H1 (cell line): ENCODE results near the gene RABEPK. TPM values are rescaled to one million over a fixed set of nuclear protein-coding genes. Genes with fewer than 3 reads are reported as not detected.

Source experiments
- ASH2L ChIP-seq: fragments of 200-600, 300-600 bp; sonication (generic); IDR thresholded peaks from one replicate; pipeline ENCODE4 v1.7.1; 2017; ENCODE audit warnings: low read length
- CBX8 ChIP-seq: fragments of 300-800, 300-1000 bp; sonication (generic); IDR thresholded peaks from 2 replicates; pipeline ENCODE4 v1.7.1; 2016; ENCODE audit warnings: low read depth, low read length, borderline replicate concordance
- CREB1 ChIP-seq: IDR thresholded peaks from 2 replicates; pipeline ENCODE4 v1.6.1; 2012; ENCODE audit warnings: inconsistent platforms
- CTBP2 ChIP-seq: IDR thresholded peaks from 2 replicates; pipeline ENCODE4 v1.7.0; 2011; ENCODE audit warnings: borderline replicate concordance, mild to moderate bottlenecking, moderate library complexity, mixed read lengths, low read length; ENCODE audit not compliant: insufficient read depth, insufficient read length
- EZH2 ChIP-seq: fragments of 200-600 bp; sonication (generic); IDR thresholded peaks from 2 replicates; pipeline ENCODE4 v1.7.1; 2012; ENCODE audit warnings: low read depth, mild to moderate bottlenecking, moderate library complexity, low read length, inconsistent platforms; ENCODE audit not compliant: severe bottlenecking
- JUN ChIP-seq: IDR thresholded peaks from 2 replicates; pipeline ENCODE4 v1.6.1; 2011; ENCODE audit warnings: low read depth, mild to moderate bottlenecking, improper control_type of control experiment, low read length
- JUND ChIP-seq: IDR thresholded peaks from 2 replicates; pipeline ENCODE4 v1.6.1; 2011; ENCODE audit warnings: mild to moderate bottlenecking, improper control_type of control experiment, low read length
- PHF8 ChIP-seq: fragments of 200-600 bp; sonication (generic); conservative IDR thresholded peaks from 2 replicates; pipeline ENCODE4 v1.7.1; 2012; ENCODE audit warnings: low read depth, mild to moderate bottlenecking, inconsistent platforms, low read length, moderate library complexity
- RBBP5 ChIP-seq: IDR thresholded peaks from 2 replicates; pipeline ENCODE4 v1.7.1; 2012; ENCODE audit warnings: low read depth, mild to moderate bottlenecking, inconsistent platforms, low read length, moderate library complexity, borderline replicate concordance
- SIN3A ChIP-seq, 2 experiments: IDR thresholded peaks in 1 of 2; conservative IDR thresholded peaks in 1 of 2; 2 replicates each; pipeline ENCODE4 v1.6.1; 2011 to 2012; ENCODE audit warnings: low read length in 2 of 2, improper control_type of control experiment in 1 of 2, low read depth in 1 of 2, mild to moderate bottlenecking in 1 of 2
- SP4 ChIP-seq: IDR thresholded peaks from 2 replicates; pipeline ENCODE4 v1.6.1; 2012; ENCODE audit warnings: low read length, inconsistent platforms
- polyA plus RNA-seq, 7 experiments: library from polyadenylated mRNA; depleted of rRNA in 3 of 7; stranded (reverse) in 5 of 7; unstranded in 2 of 7; fragments of >200 nt in 5 of 7; fragments of 200-250 nt in 2 of 7; gene quantifications; 1 replicate in 5 of 7; 2 replicates in 1 of 7; 4 replicates in 1 of 7; pipeline versions ENCODE4 v1.2.1 to v1.2.3, GENCODE V29; 2011 to 2013; ENCODE audit warnings: missing spikeins in 2 of 7, mixed read lengths in 2 of 7
- total RNA-seq: library from RNA; stranded (reverse); fragmentation: NEBNext Ultra II Directional; extraction: Animal tissue kit (Norgen Biotek cat#: 25700); gene quantifications from 2 replicates; pipeline ENCODE4 v1.2.1, GENCODE V29; 2021
- TF ChIP-seq, protein P1 (sequence below): fragments of 300-600 bp; sonication (generic); IDR thresholded peaks from 2 replicates; pipeline ENCODE4 v1.7.1; 2012; ENCODE audit warnings: low read length, moderate library complexity, mild to moderate bottlenecking, inconsistent platforms; ENCODE audit not compliant: insufficient replicate concordance

The RABEPK gene
- total and polyA plus RNA-seq, 2 of the 8 experiments (the other 6 are each of a cell fraction or from before 2014, with no cell fraction given), result 26.3 to 34.3 TPM

DNA sequence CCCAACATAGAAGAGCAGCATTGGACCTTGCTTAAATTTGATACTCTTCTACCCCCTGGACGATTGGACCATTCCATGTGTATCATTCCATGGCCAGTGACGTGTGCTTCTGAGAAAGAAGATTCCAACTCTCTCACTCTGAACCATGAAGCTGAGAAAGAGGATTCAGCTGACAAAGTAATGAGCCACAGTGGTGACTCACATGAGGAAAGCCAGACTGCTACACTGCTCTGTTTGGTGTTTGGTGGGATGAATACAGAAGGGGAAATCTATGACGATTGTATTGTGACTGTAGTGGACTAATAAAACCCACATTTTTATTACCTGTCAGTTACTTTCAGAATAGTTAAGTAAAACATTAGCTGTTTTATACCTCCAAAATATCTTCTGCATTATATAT, 33.3 kb downstream of the RABEPK start (continued):
- TF ChIP-seq, protein P1, sequence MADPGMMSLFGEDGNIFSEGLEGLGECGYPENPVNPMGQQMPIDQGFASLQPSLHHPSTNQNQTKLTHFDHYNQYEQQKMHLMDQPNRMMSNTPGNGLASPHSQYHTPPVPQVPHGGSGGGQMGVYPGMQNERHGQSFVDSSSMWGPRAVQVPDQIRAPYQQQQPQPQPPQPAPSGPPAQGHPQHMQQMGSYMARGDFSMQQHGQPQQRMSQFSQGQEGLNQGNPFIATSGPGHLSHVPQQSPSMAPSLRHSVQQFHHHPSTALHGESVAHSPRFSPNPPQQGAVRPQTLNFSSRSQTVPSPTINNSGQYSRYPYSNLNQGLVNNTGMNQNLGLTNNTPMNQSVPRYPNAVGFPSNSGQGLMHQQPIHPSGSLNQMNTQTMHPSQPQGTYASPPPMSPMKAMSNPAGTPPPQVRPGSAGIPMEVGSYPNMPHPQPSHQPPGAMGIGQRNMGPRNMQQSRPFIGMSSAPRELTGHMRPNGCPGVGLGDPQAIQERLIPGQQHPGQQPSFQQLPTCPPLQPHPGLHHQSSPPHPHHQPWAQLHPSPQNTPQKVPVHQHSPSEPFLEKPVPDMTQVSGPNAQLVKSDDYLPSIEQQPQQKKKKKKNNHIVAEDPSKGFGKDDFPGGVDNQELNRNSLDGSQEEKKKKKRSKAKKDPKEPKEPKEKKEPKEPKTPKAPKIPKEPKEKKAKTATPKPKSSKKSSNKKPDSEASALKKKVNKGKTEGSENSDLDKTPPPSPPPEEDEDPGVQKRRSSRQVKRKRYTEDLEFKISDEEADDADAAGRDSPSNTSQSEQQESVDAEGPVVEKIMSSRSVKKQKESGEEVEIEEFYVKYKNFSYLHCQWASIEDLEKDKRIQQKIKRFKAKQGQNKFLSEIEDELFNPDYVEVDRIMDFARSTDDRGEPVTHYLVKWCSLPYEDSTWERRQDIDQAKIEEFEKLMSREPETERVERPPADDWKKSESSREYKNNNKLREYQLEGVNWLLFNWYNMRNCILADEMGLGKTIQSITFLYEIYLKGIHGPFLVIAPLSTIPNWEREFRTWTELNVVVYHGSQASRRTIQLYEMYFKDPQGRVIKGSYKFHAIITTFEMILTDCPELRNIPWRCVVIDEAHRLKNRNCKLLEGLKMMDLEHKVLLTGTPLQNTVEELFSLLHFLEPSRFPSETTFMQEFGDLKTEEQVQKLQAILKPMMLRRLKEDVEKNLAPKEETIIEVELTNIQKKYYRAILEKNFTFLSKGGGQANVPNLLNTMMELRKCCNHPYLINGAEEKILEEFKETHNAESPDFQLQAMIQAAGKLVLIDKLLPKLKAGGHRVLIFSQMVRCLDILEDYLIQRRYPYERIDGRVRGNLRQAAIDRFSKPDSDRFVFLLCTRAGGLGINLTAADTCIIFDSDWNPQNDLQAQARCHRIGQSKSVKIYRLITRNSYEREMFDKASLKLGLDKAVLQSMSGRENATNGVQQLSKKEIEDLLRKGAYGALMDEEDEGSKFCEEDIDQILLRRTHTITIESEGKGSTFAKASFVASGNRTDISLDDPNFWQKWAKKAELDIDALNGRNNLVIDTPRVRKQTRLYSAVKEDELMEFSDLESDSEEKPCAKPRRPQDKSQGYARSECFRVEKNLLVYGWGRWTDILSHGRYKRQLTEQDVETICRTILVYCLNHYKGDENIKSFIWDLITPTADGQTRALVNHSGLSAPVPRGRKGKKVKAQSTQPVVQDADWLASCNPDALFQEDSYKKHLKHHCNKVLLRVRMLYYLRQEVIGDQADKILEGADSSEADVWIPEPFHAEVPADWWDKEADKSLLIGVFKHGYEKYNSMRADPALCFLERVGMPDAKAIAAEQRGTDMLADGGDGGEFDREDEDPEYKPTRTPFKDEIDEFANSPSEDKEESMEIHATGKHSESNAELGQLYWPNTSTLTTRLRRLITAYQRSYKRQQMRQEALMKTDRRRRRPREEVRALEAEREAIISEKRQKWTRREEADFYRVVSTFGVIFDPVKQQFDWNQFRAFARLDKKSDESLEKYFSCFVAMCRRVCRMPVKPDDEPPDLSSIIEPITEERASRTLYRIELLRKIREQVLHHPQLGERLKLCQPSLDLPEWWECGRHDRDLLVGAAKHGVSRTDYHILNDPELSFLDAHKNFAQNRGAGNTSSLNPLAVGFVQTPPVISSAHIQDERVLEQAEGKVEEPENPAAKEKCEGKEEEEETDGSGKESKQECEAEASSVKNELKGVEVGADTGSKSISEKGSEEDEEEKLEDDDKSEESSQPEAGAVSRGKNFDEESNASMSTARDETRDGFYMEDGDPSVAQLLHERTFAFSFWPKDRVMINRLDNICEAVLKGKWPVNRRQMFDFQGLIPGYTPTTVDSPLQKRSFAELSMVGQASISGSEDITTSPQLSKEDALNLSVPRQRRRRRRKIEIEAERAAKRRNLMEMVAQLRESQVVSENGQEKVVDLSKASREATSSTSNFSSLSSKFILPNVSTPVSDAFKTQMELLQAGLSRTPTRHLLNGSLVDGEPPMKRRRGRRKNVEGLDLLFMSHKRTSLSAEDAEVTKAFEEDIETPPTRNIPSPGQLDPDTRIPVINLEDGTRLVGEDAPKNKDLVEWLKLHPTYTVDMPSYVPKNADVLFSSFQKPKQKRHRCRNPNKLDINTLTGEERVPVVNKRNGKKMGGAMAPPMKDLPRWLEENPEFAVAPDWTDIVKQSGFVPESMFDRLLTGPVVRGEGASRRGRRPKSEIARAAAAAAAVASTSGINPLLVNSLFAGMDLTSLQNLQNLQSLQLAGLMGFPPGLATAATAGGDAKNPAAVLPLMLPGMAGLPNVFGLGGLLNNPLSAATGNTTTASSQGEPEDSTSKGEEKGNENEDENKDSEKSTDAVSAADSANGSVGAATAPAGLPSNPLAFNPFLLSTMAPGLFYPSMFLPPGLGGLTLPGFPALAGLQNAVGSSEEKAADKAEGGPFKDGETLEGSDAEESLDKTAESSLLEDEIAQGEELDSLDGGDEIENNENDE, result no peak
- no peak for TF ChIP-seq SP4
- TF ChIP-seq JUN, result no peak
- TF ChIP-seq PHF8, result no peak
- no peak for TF ChIP-seq CTBP2
- no peak for TF ChIP-seq JUND
- no peak for TF ChIP-seq EZH2
- TF ChIP-seq CREB1, result no peak
- no peak for TF ChIP-seq SIN3A (conservative IDR thresholded peaks at IDR 0.05 in 1 of 2, IDR thresholded peaks at IDR 0.05 in 1 of 2; ENCODE audit: low read depth in 1 of 2, low read length in 2 of 2)
- TF ChIP-seq ASH2L, result no peak
- no peak for TF ChIP-seq CBX8
- TF ChIP-seq RBBP5, result no peak
